HepG2 (cell line): ENCODE data around the gene C22orf42. TPM values are rescaled to one million over a fixed set of nuclear protein-coding genes. Genes with fewer than 3 reads are reported as not detected.

Source experiments
- BRCA1 ChIP-seq: sonication (generic); formaldehyde crosslinking; IDR thresholded peaks from 2 replicates; pipeline ENCODE4 v1.4.0; 2020; ENCODE audit warnings: missing genetic modification reagents
- DBP ChIP-seq: sonication (generic); formaldehyde crosslinking; IDR thresholded peaks from 2 replicates; pipeline ENCODE4 v1.4.0; 2020; ENCODE audit warnings: missing genetic modification reagents; ENCODE audit errors: not compliant biosample characterization
- KLF16 ChIP-seq, 2 experiments: sonication (generic) in 1 of 2; formaldehyde crosslinking in 1 of 2; IDR thresholded peaks; 2 replicates each; pipeline versions ENCODE4 v1.6.1 to v1.8.0; 2016 to 2023; ENCODE audit warnings: missing genetic modification reagents in 2 of 2, missing compliant biosample characterization in 1 of 2
- MIER2 ChIP-seq: IDR thresholded peaks from 2 replicates; pipeline ENCODE4 v1.6.1; 2016; ENCODE audit warnings: missing biosample characterization, missing genetic modification reagents
- MLX ChIP-seq: IDR thresholded peaks from 2 replicates; pipeline ENCODE4 v1.6.1; 2016
- NFKBIZ ChIP-seq: IDR thresholded peaks from 2 replicates; pipeline ENCODE4 v1.6.1; 2018; ENCODE audit warnings: missing genetic modification reagents, missing compliant biosample characterization
- PHF8 ChIP-seq: sonication (generic); formaldehyde crosslinking; IDR thresholded peaks from 2 replicates; pipeline ENCODE4 v1.5.0; 2020; ENCODE audit warnings: missing genetic modification reagents
- RBFOX2 ChIP-seq: fragments of 200-400 bp; formaldehyde crosslinking; IDR thresholded peaks from 2 replicates; pipeline ENCODE4 v1.6.1; 2017; ENCODE audit warnings: low read depth, mild to moderate bottlenecking, low read length
- SNRNP70 ChIP-seq: fragments of 200-400 bp; formaldehyde crosslinking; IDR thresholded peaks from 2 replicates; pipeline ENCODE4 v1.6.1; 2017; ENCODE audit warnings: mild to moderate bottlenecking, low read depth, low read length, moderate library complexity
- STAT5B ChIP-seq: sonication (generic); formaldehyde crosslinking; IDR thresholded peaks from 2 replicates; pipeline ENCODE4 v1.4.0; 2020; ENCODE audit warnings: missing genetic modification reagents
- TEAD2 ChIP-seq: sonication (generic); formaldehyde crosslinking; IDR thresholded peaks from 2 replicates; pipeline ENCODE4 v1.9.0; 2021; ENCODE audit warnings: missing genetic modification reagents
- ZBTB33 ChIP-seq: sonication (generic); formaldehyde crosslinking; IDR thresholded peaks from 2 replicates; pipeline ENCODE4 v1.4.0; 2020; ENCODE audit warnings: missing genetic modification reagents
- ZC3H4 ChIP-seq: sonication (generic); formaldehyde crosslinking; IDR thresholded peaks from 2 replicates; pipeline ENCODE4 v1.4.0; 2020; ENCODE audit warnings: missing genetic modification reagents, borderline replicate concordance
- ZGPAT ChIP-seq: IDR thresholded peaks from 2 replicates; pipeline ENCODE4 v1.6.1; 2016; ENCODE audit warnings: mild to moderate bottlenecking
- ZNF17 ChIP-seq: sonication (generic); formaldehyde crosslinking; IDR thresholded peaks from 2 replicates; pipeline ENCODE4 v1.5.0; 2020; ENCODE audit warnings: mild to moderate bottlenecking, missing genetic modification reagents
- ZNF224 ChIP-seq: sonication (generic); formaldehyde crosslinking; IDR thresholded peaks from 2 replicates; pipeline ENCODE4 v1.5.0; 2020; ENCODE audit warnings: mild to moderate bottlenecking, missing genetic modification reagents
- ZNF280D ChIP-seq: sonication (generic); formaldehyde crosslinking; IDR thresholded peaks from 2 replicates; pipeline ENCODE4 v1.5.1; 2020; ENCODE audit warnings: mild to moderate bottlenecking, missing genetic modification reagents
- ZNF281 ChIP-seq: sonication (generic); formaldehyde crosslinking; IDR thresholded peaks from 2 replicates; pipeline ENCODE4 v1.4.0; 2020; ENCODE audit warnings: missing genetic modification reagents, borderline replicate concordance
- ZNF614 ChIP-seq: IDR thresholded peaks from 2 replicates; pipeline ENCODE4 v1.6.1; 2018; ENCODE audit warnings: missing biosample characterization, missing genetic modification reagents, inconsistent platforms, borderline replicate concordance
- ZNF792 ChIP-seq: IDR thresholded peaks from 2 replicates; pipeline ENCODE4 v1.6.1; 2016
- ZSCAN9 ChIP-seq: IDR thresholded peaks from 2 replicates; pipeline ENCODE4 v1.6.1; 2016; ENCODE audit warnings: borderline replicate concordance
- polyA plus RNA-seq, 8 experiments: library from polyadenylated mRNA; depleted of rRNA in 3 of 8; stranded (reverse) in 7 of 8; unstranded in 1 of 8; fragments of >200 nt; fragmentation: Illumina TruSeq in 4 of 8; extraction: Trizol in 4 of 8; gene quantifications; 2 replicates each; pipeline versions ENCODE4 v1.2.1 to v1.2.3, GENCODE V29; 2011 to 2016; ENCODE audit warnings: low read depth in 4 of 8, missing spikeins in 1 of 8, mixed read lengths in 1 of 8; ENCODE audit not compliant: insufficient read depth in 1 of 8
- total RNA-seq, 5 experiments: library from RNA; depleted of rRNA; stranded (reverse); fragments of >200 nt; fragmentation: Illumina TruSeq; extraction: Trizol; gene quantifications; 2 replicates each; pipeline ENCODE4 v1.2.3, GENCODE V29; 2016; ENCODE audit warnings: low read depth in 1 of 5

Gene C22orf42
- total and polyA plus RNA-seq, 2 of the 13 experiments (the other 11 are each of a cell fraction or from before 2014, with no cell fraction given), result not detected

GRCh38 chr22:32106930-32107329, 52.2 kb downstream of the C22orf42 start (continued):
- TF ChIP-seq ZBTB33 (CRISPR knock-in tag) (no peak), MIER2 (CRISPR knock-in tag) (peak; percentile 96), DBP (CRISPR knock-in tag) (no peak), ZNF17 (no peak), BRCA1 (CRISPR knock-in tag) (no peak), RBFOX2 (no peak), MLX (no peak), TEAD2 (CRISPR knock-in tag) (no peak), ZNF792 (CRISPR knock-in tag) (0 out of 2 replicates have a peak, but pooled peaks have one; percentile 25), STAT5B (CRISPR knock-in tag) (peak; percentile 54; the same call in 1 of the 2 replicates), KLF16 (CRISPR knock-in tag; IDR thresholded peaks at IDR 0.05) (0 out of 4 replicates have a peak, but pooled peaks of 1 of the 2 experiments have one; percentile 17), ZGPAT (no peak), PHF8 (no peak), ZNF614 (CRISPR knock-in tag) (no peak), ZSCAN9 (CRISPR knock-in tag) (0 out of 2 replicates have a peak, but pooled peaks have one; percentile 28), ZNF280D (CRISPR knock-in tag) (no peak), ZNF281 (no peak), SNRNP70 (no peak), NFKBIZ (no peak), ZC3H4 (no peak), ZNF224 (no peak)
